ENCODE results near the gene GADD45A. TPM values are rescaled to one million over a fixed set of nuclear protein-coding genes. Genes with fewer than 3 reads are reported as not detected.

GADD45A gene
- total RNA-seq, 1 donor from 2014 or later: 111 TPM

GRCh38 chr1:67648582-67649326 lies 36.2 kb upstream of the GADD45A start:
- intact Hi-C loops (cut with DNase I): no loop called here
- no peaks in the 10 kb centered on the region for H3K27me3 ChIP-seq

DNA sequence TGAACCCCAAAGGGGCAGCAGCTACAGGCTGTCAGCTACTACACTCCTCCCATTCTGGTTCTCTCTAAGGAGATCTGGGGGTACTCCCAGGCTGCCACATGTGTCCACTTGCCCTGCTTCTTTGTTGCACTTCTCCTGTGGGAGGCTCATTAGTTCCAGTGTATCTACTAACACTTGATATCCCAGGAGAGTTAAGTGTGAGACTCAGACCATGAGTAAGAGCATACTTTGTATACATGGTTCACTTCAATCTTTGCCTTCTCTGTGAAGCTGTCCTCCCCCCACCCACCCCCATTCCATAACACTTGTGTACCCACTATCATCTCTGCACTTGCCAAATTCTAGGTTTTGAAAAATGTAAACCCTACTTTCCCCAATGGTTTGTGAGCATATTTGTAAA lies 34.9 kb upstream of the GADD45A start:
- intact Hi-C loops (cut with DNase I): no loop called here
- Histone ChIP-seq H3K27ac (no peak overlapping the region), H3K36me3 (no peaks in the 10 kb centered on the region), H3K4me1 (peaks cover 4 to 15% of the 10 kb centered on the region in 2 donors), H3K4me3 (no peak overlapping the region), H3K27me3 (no peaks in the 10 kb centered on the region), H3K9me3 (no peaks in the 10 kb centered on the region)
- TF ChIP-seq, protein P1, sequence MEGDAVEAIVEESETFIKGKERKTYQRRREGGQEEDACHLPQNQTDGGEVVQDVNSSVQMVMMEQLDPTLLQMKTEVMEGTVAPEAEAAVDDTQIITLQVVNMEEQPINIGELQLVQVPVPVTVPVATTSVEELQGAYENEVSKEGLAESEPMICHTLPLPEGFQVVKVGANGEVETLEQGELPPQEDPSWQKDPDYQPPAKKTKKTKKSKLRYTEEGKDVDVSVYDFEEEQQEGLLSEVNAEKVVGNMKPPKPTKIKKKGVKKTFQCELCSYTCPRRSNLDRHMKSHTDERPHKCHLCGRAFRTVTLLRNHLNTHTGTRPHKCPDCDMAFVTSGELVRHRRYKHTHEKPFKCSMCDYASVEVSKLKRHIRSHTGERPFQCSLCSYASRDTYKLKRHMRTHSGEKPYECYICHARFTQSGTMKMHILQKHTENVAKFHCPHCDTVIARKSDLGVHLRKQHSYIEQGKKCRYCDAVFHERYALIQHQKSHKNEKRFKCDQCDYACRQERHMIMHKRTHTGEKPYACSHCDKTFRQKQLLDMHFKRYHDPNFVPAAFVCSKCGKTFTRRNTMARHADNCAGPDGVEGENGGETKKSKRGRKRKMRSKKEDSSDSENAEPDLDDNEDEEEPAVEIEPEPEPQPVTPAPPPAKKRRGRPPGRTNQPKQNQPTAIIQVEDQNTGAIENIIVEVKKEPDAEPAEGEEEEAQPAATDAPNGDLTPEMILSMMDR (IDR thresholded peaks at IDR 0.05): no peak
- DNase-seq (ENCODE audit: low spot score in 2 of 2): no peak

More at GRCh38 chr1:67648582-67649326, 36.2 kb upstream of the GADD45A start:
- TF ChIP-seq, protein P1 (IDR thresholded peaks at IDR 0.05): no peak
- H3K36me3 ChIP-seq: no peaks in the 10 kb centered on the region
- no peaks in the 10 kb centered on the region for H3K9me3 ChIP-seq
- DNase-seq (ENCODE audit: low spot score in 2 of 2): no peak
- no peak overlapping the region for H3K27ac ChIP-seq
- peaks cover 4 to 15% of the 10 kb centered on the region in 2 donors for H3K4me1 ChIP-seq
- H3K4me3 ChIP-seq: no peak overlapping the region

DNA sequence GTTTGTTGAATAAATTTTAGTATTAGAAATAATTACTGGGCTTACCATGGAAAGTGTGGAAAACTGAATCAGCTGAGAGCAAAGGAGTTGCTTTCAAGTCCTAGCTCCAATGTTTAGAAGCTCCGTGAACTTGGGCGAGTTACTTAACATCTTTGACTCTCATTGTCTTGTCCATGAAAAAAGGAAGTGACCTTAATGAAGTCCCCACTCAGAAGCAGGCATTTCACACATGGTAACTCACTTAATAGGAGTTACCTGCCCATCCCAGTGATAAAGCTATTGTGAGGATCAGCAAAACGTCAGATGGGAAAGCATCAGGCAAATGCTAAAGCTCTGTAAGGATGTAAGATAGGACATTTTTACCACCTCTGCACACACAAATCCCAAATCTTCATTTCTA lies 34.0 kb upstream of the GADD45A start:
- Histone ChIP-seq H3K9me3 (no peaks in the 10 kb centered on the region), H3K4me1 (peaks cover 4 to 12% of the 10 kb centered on the region in 2 donors), H3K27ac (no peak overlapping the region), H3K4me3 (no peak overlapping the region), H3K36me3 (no peaks in the 10 kb centered on the region), H3K27me3 (no peaks in the 10 kb centered on the region)
- TF ChIP-seq, protein P1 (IDR thresholded peaks at IDR 0.05): no peak
- intact Hi-C loops (cut with DNase I): no loop called here
- no peak for DNase-seq (ENCODE audit: low spot score in 2 of 2)

DNA sequence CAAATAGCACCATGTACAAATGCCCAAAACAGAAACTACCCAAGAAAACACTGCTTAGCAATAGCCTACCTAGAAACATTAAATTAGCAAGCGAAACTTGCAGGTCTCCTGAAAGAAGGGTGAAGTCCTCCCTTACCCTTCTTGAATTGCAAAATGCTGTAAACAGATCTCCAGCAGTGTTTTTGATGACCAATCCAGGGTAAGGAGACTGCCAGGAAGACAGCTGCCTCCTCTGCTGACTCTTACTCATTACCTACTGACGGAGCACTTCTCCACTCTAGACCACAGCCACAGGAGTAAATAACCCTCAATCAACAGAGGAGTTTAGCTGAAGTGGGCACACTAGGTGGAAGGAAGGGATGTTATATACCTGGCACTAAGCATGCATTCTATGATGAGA lies 32.2 kb upstream of the GADD45A start:
- Histone ChIP-seq H3K4me3 (no peak overlapping the region), H3K4me1 (no peaks in the 10 kb centered on the region), H3K27me3 (no peaks in the 10 kb centered on the region), H3K36me3 (no peaks in the 10 kb centered on the region), H3K27ac (no peak overlapping the region), H3K9me3 (no peaks in the 10 kb centered on the region)
- no peak for DNase-seq (ENCODE audit: low spot score in 2 of 2)
- intact Hi-C loops (cut with DNase I): no loop called here
- TF ChIP-seq, protein P1 (IDR thresholded peaks at IDR 0.05): no peak

DNA sequence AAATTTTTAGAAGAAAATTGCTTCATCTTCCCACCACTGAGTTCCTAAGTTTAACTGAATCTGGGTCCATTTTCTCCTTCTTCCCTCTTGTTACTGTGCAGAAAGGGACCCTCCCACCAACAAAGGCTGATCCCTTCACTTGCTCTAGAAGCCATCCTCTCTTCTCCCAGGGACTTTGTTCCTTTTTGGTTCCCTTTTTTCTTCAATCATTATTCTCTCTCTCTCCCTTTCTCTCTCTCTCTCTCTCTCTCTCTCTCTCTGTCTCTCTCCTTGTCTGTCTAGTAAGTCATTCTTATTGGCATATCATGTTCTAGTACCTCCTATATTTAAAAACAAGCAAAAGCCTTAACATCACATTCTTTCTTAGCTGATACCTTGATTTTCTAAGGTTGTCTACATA lies 31.7 kb upstream of the GADD45A start:
- Histone ChIP-seq H3K27ac (no peak overlapping the region), H3K4me3 (no peak overlapping the region), H3K36me3 (no peaks in the 10 kb centered on the region), H3K4me1 (no peaks in the 10 kb centered on the region), H3K27me3 (no peaks in the 10 kb centered on the region), H3K9me3 (no peaks in the 10 kb centered on the region)
- TF ChIP-seq, protein P1 (IDR thresholded peaks at IDR 0.05): no peak
- intact Hi-C loops (cut with DNase I): no loop called here
- no peak for DNase-seq (ENCODE audit: low spot score in 2 of 2)
